Activated CD8-positive, alpha-beta memory T cell treated with anti-CD3 and anti-CD28 coated beads for 4 hours (primary cell): Measurements from ENCODE around the gene RPL3.
"Not testable (repeated sequence)": the region's sequence is repeated elsewhere in the genome, so short reads cannot be mapped to it uniquely, and the experiment has no call there.

Source experiments
- DNase-seq, 2 donors: peaks; one replicate each; pipeline ENCODE4 v3.0.0-alpha.2; 2020; ENCODE audit warnings: low read depth in 2 of 2

Gene RPL3

GRCh38 chr22:39351689-39352214 is 32.3 kb upstream of the RPL3 start:
- no peak for DNase-seq

- DNase-seq = no peak
These were observed 31.6 kb upstream of the RPL3 start for GRCh38 chr22:39350757-39351688.

- no peak for DNase-seq
These were observed 30.7 kb upstream of the RPL3 start, which contains the start of gene SYNGR1 for GRCh38 chr22:39349967-39350726. Gene SYNGR1, plus strand, starts transcription at chr22:39349991. Its CDS starts 20 bp downstream, at chr22:39350011.

- no peak for DNase-seq
These were observed 30.1 kb upstream of the RPL3 start for GRCh38 chr22:39349506-39349966.

- no peak for DNase-seq
These were observed 29.6 kb upstream of the RPL3 start for GRCh38 chr22:39348909-39349505.

- DNase-seq = no peak
These were observed 25.8 kb upstream of the RPL3 start for GRCh38 chr22:39345231-39345630.

- no peak for DNase-seq
These were observed 24.6 kb upstream of the RPL3 start for GRCh38 chr22:39344046-39344390.

- DNase-seq = no peak
These were observed 24.0 kb upstream of the RPL3 start for GRCh38 chr22:39343259-39344045.

- DNase-seq = no peak
These were observed 21.8 kb upstream of the RPL3 start for GRCh38 chr22:39341179-39341578.

- not testable (repeated sequence) for DNase-seq
These were observed 20.4 kb upstream of the RPL3 start for GRCh38 chr22:39339775-39340174.

GRCh38 chr22:39336411-39336810 is 17.0 kb upstream of the RPL3 start:
- DNase-seq = no peak

GRCh38 chr22:39332441-39333064 is 13.1 kb upstream of the RPL3 start:
- DNase-seq = no peak

GRCh38 chr22:39330553-39330952 is 11.1 kb upstream of the RPL3 start:
- DNase-seq = not testable (repeated sequence)

- no peak for DNase-seq
These were observed 8.8 kb upstream of the RPL3 start for GRCh38 chr22:39327995-39328754.

GRCh38 chr22:39325392-39325932 is 6.0 kb upstream of the RPL3 start:
- no peak for DNase-seq

GRCh38 chr22:39320616-39321029 is 1.2 kb upstream of the RPL3 start:
- not testable (repeated sequence) for DNase-seq

GRCh38 chr22:39318507-39319283 is 728 bp downstream of the RPL3 start:
- DNase-seq = peak in 1 of 2 donors; percentile 24

- DNase-seq = no peak
These were observed 1.5 kb downstream of the RPL3 start for GRCh38 chr22:39317775-39318506.
